ENCODE results near the gene MCU.

DNA sequence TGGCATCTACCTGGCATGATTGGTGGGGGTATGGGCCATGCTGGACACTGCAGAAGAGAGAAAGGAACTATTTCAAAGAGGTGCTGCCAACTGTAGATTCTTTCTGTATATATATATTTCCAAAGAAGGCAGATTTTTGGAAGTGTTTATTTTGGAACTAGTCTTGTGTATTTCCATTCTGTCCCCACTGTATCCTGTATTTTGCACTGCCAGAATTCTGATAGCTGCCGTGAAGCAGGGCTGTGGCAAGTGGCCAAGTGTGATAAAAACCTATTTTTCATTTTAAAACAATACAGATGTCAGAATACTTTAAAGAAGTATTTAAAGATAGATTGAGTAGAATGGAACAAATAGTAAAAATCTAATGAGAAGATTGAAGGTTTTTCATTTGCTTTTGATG lies 17.1 kb downstream of the MCU start:
- TF ChIP-seq CTCF (IDR thresholded peaks at IDR 0.05) (no peak), POLR2A (IDR thresholded peaks at IDR 0.05) (no peak), POLR2AphosphoS5 (IDR thresholded peaks at IDR 0.05) (no peak), EP300 (IDR thresholded peaks at IDR 0.05; ENCODE audit: low read depth) (no peak)
